Measurements from ENCODE around the gene TRERF1.

The TRERF1 gene

GRCh38 chr6:42268835-42269204 lies 182.9 kb downstream of the TRERF1 start:
- no peak for TF ChIP-seq CTCF (IDR thresholded peaks at IDR 0.05)
- no peak for DNase-seq (ENCODE audit: low spot score)
- no peak overlapping the region for H3K27ac ChIP-seq
- no peak overlapping the region for H3K4me3 ChIP-seq

DNA sequence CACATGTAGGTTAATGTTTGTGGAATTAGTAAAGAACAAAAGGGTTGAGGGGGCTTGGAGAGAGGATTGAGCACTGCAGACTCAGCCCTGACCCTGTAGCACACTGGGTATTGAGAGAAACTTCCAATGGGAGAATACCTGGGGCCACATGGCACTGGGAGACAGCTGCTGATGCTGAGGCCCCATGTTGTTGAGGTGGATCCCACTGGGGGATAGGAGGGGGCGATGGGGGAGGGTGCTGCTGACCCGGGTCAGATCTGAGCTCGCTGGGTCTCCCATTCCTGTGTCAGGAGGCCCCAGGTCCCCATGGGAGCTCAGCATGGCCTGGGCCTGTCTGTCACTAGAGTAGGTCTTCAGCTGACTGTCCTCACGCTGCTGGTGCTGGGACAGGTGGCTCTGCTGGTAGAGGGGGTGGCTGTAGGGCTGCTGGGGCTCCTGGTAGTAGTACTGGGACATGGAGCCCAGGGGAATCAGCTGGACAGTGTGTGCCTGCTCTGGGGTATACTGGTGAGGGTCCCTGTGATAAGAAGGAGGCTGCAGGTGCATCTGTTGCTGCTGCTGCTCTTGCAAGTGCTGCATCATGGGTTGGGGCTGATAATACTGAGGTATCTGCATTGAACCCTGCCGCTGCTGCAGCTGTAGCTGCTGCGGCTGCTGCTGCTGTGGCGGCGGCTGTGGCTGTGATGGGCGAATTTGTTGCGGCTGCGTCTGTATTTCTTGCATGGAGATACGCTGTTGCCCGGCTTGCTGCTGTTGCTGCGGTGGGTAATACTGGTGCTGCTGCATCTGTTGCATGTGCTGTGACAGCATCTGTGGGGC lies 183.5 kb downstream of the TRERF1 start:
- no peak for TF ChIP-seq CTCF (IDR thresholded peaks at IDR 0.05)
- H3K27ac ChIP-seq = no peak overlapping the region
- no peak for DNase-seq (ENCODE audit: low spot score)
- no peak overlapping the region for H3K4me3 ChIP-seq

GRCh38 chr6:42266538-42266937 lies 185.2 kb downstream of the TRERF1 start:
- no peak overlapping the region for H3K4me3 ChIP-seq
- no peak for TF ChIP-seq CTCF (IDR thresholded peaks at IDR 0.05)
- no peak for DNase-seq (ENCODE audit: low spot score)
- no peak overlapping the region for H3K27ac ChIP-seq

DNA sequence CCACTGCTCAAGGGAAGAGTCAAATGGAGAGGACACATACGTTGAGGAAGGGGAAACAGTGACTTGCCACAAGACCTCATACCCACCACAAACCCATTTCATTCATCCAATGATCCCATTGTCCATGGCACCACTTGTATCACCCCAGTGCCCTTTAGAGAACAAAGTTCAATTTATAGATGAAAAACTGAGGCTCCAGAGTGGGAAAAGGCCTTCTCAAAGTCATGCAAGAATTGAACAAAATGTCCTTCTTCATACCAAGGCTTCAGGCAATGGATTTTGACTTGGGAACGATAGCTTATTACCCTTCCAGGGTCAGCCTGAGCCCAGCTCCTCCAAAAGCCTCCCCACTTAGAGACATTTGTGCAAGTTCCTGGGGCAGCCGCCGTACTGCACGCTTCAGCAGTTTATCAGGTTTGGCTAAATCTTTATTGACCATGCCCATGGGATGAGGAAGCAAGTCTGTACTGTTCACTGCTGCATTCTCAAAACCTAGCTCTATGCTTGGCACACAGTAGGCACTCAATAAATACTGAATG lies 186.8 kb downstream of the TRERF1 start:
- TF ChIP-seq CTCF (IDR thresholded peaks at IDR 0.05) = no peak
- no peak for DNase-seq (ENCODE audit: low spot score)
- no peak overlapping the region for H3K27ac ChIP-seq
- no peak overlapping the region for H3K4me3 ChIP-seq

- DNase-seq (ENCODE audit: low spot score) = no peak
Measured at GRCh38 chr6:42264162-42264851, 187.4 kb downstream of the TRERF1 start.

GRCh38 chr6:42263165-42263728 lies 188.5 kb downstream of the TRERF1 start:
- no peak for DNase-seq (ENCODE audit: low spot score)
- H3K4me3 ChIP-seq = no peak overlapping the region
- TF ChIP-seq CTCF (IDR thresholded peaks at IDR 0.05) = no peak
- H3K27ac ChIP-seq = no peak overlapping the region

More at GRCh38 chr6:42264162-42264851, 187.4 kb downstream of the TRERF1 start:
- no peak for TF ChIP-seq CTCF (IDR thresholded peaks at IDR 0.05)
- Histone ChIP-seq H3K4me3 (no peak overlapping the region), H3K27ac (no peak overlapping the region)
